Measurements from ENCODE around the gene SMCO1. TPM values are rescaled to one million over a fixed set of nuclear protein-coding genes. Genes with fewer than 3 reads are reported as not detected.
"Not testable (repeated sequence)": the region's sequence is repeated elsewhere in the genome, so short reads cannot be mapped to it uniquely, and the experiment has no call there.

SMCO1 gene
- total and polyA plus RNA-seq, 2 experiments from 2014 or later: 0.45 to 2.3 TPM

- DNase-seq (ENCODE audit: low read depth in 1 of 2, low spot score in 1 of 2): no peak
- Histone ChIP-seq H3K36me3 (peaks cover 42% of the 10 kb centered on the region), H3K4me3 (no peak overlapping the region), H3K9me3 (ENCODE audit: low read depth) (no peaks in the 10 kb centered on the region), H3K27ac (no peak overlapping the region), H3K4me1 (ENCODE audit: low read depth) (no peaks in the 10 kb centered on the region), H3K27me3 (no peaks in the 10 kb centered on the region)
- TF ChIP-seq CTCF (IDR thresholded peaks at IDR 0.05; ENCODE audit: low read depth, low read length): no peak
Observed at GRCh38 chr3:196477678-196478077, 37.5 kb downstream of the SMCO1 start.

- H3K4me1 ChIP-seq (ENCODE audit: low read depth): no peaks in the 10 kb centered on the region
- H3K9me3 ChIP-seq (ENCODE audit: low read depth): no peaks in the 10 kb centered on the region
- H3K27ac ChIP-seq: no peak overlapping the region
- TF ChIP-seq CTCF (IDR thresholded peaks at IDR 0.05; ENCODE audit: low read depth, low read length): no peak
- H3K4me3 ChIP-seq: no peak overlapping the region
- no peaks in the 10 kb centered on the region for H3K27me3 ChIP-seq
- no peak for DNase-seq (ENCODE audit: low read depth in 1 of 2, low spot score in 1 of 2)
- H3K36me3 ChIP-seq: peaks cover 28% of the 10 kb centered on the region
Observed at GRCh38 chr3:196472286-196472685, 42.9 kb downstream of the SMCO1 start.

- Histone ChIP-seq H3K4me1 (ENCODE audit: low read depth) (no peaks in the 10 kb centered on the region), H3K27ac (no peak overlapping the region), H3K36me3 (peaks cover 22% of the 10 kb centered on the region), H3K27me3 (no peaks in the 10 kb centered on the region), H3K9me3 (ENCODE audit: low read depth) (no peaks in the 10 kb centered on the region), H3K4me3 (no peak overlapping the region)
- DNase-seq (ENCODE audit: low read depth in 1 of 2, low spot score in 1 of 2): no peak
- no peak for TF ChIP-seq CTCF (IDR thresholded peaks at IDR 0.05; ENCODE audit: low read depth, low read length)
Observed at GRCh38 chr3:196471551-196471950, 43.6 kb downstream of the SMCO1 start.

- H3K4me3 ChIP-seq; H3K27ac ChIP-seq; H3K27me3 ChIP-seq; H3K4me1 ChIP-seq (ENCODE audit: low read depth); H3K9me3 ChIP-seq (ENCODE audit: low read depth); DNase-seq (ENCODE audit: low read depth in 1 of 2, low spot score in 1 of 2): not testable (repeated sequence)
- peaks cover 20% of the 10 kb centered on the region for H3K36me3 ChIP-seq
Observed at GRCh38 chr3:196470182-196470581, 45.0 kb downstream of the SMCO1 start.

GRCh38 chr3:196463804-196464203, 51.3 kb downstream of the SMCO1 start:
- TF ChIP-seq CTCF (IDR thresholded peaks at IDR 0.05; ENCODE audit: low read depth, low read length): no peak
- H3K36me3 ChIP-seq: no peaks in the 10 kb centered on the region
- no peak overlapping the region for H3K27ac ChIP-seq
- H3K27me3 ChIP-seq: no peaks in the 10 kb centered on the region
- H3K4me3 ChIP-seq: no peak overlapping the region
- no peaks in the 10 kb centered on the region for H3K4me1 ChIP-seq (ENCODE audit: low read depth)
- DNase-seq (ENCODE audit: low read depth in 1 of 2, low spot score in 1 of 2): no peak
- H3K9me3 ChIP-seq (ENCODE audit: low read depth): no peaks in the 10 kb centered on the region

GRCh38 chr3:196463478-196463756, 51.7 kb downstream of the SMCO1 start:
- no peaks in the 10 kb centered on the region for H3K4me1 ChIP-seq (ENCODE audit: low read depth)
- no peak for DNase-seq (ENCODE audit: low read depth in 1 of 2, low spot score in 1 of 2)
- H3K27me3 ChIP-seq: no peaks in the 10 kb centered on the region
- no peak overlapping the region for H3K27ac ChIP-seq
- no peak for TF ChIP-seq CTCF (IDR thresholded peaks at IDR 0.05; ENCODE audit: low read depth, low read length)
- no peaks in the 10 kb centered on the region for H3K9me3 ChIP-seq (ENCODE audit: low read depth)
- H3K36me3 ChIP-seq: no peaks in the 10 kb centered on the region
- H3K4me3 ChIP-seq: no peak overlapping the region

- not testable (repeated sequence) for H3K27ac ChIP-seq; DNase-seq (ENCODE audit: low read depth in 1 of 2, low spot score in 1 of 2); H3K9me3 ChIP-seq (ENCODE audit: low read depth); H3K36me3 ChIP-seq; H3K4me3 ChIP-seq; H3K27me3 ChIP-seq; H3K4me1 ChIP-seq (ENCODE audit: low read depth)
Observed at GRCh38 chr3:196462680-196463477, 52.3 kb downstream of the SMCO1 start.

Data from cardiac muscle cell (in vitro differentiated cells and primary cell).